Stomach (tissue), 4 donors: Measurements from ENCODE around the gene CNTN4.
"Not testable (repeated sequence)": the region's sequence is repeated elsewhere in the genome, so short reads cannot be mapped to it uniquely, and the experiment has no call there.

Experiments used
- EP300 ChIP-seq: sonication (generic); formaldehyde crosslinking; IDR thresholded peaks from one replicate; pipeline ENCODE4 v1.6.1; 2017; ENCODE audit warnings: antibody characterized with exemption
- POLR2A ChIP-seq, 4 donors: fragments of 450-650 bp; IDR thresholded peaks; one replicate each; pipeline ENCODE4 v1.6.1; 2016; ENCODE audit warnings: antibody characterized with exemption in 4 of 4, control low read depth in 2 of 4, mild to moderate bottlenecking in 1 of 4, moderate library complexity in 1 of 4
- TF ChIP-seq, protein P1 (sequence below), 7 experiments: fragments of 450-650 bp in 4 of 7; fragments of 200-600 bp in 3 of 7; sonication (generic) in 3 of 7; IDR thresholded peaks; one replicate each; pipeline ENCODE4 v1.5.1; 2016 to 2019; ENCODE audit warnings: antibody characterized with exemption in 7 of 7, control low read depth in 2 of 7, mild to moderate bottlenecking in 1 of 7

DNA sequence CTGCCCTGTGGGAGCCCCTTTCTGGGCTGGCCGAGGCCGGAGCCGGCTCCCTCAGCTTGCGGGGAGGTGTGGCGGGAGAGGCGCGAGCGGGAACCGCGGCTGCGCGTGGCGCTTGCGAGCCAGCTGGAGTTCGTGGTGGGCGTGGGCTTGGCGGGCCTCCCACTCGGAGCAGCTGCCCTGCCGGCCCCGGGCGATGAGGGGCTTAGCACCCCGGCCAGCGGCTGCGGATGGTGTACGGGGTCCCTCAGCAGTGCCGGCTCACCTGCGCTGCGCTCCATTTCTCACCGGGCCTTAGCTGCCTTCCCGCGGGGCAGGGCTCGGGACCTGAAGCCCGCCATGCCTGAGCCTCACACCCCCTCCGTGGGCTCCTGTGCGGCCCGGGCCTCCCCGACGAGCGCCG, 15.1 kb upstream of the CNTN4 start:
- TF ChIP-seq, protein P1, sequence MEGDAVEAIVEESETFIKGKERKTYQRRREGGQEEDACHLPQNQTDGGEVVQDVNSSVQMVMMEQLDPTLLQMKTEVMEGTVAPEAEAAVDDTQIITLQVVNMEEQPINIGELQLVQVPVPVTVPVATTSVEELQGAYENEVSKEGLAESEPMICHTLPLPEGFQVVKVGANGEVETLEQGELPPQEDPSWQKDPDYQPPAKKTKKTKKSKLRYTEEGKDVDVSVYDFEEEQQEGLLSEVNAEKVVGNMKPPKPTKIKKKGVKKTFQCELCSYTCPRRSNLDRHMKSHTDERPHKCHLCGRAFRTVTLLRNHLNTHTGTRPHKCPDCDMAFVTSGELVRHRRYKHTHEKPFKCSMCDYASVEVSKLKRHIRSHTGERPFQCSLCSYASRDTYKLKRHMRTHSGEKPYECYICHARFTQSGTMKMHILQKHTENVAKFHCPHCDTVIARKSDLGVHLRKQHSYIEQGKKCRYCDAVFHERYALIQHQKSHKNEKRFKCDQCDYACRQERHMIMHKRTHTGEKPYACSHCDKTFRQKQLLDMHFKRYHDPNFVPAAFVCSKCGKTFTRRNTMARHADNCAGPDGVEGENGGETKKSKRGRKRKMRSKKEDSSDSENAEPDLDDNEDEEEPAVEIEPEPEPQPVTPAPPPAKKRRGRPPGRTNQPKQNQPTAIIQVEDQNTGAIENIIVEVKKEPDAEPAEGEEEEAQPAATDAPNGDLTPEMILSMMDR (IDR thresholded peaks at IDR 0.05): not testable (repeated sequence)
- not testable (repeated sequence) for TF ChIP-seq EP300; POLR2A (IDR thresholded peaks at IDR 0.05)
